Globus pallidus (tissue), 1 donor: ENCODE data around the gene HNRNPAB.

Experiments used
- DNase-seq: peaks from one replicate; pipeline ENCODE4 v3.0.0-alpha.2; 2015; ENCODE audit warnings: low spot score

Gene HNRNPAB

DNA sequence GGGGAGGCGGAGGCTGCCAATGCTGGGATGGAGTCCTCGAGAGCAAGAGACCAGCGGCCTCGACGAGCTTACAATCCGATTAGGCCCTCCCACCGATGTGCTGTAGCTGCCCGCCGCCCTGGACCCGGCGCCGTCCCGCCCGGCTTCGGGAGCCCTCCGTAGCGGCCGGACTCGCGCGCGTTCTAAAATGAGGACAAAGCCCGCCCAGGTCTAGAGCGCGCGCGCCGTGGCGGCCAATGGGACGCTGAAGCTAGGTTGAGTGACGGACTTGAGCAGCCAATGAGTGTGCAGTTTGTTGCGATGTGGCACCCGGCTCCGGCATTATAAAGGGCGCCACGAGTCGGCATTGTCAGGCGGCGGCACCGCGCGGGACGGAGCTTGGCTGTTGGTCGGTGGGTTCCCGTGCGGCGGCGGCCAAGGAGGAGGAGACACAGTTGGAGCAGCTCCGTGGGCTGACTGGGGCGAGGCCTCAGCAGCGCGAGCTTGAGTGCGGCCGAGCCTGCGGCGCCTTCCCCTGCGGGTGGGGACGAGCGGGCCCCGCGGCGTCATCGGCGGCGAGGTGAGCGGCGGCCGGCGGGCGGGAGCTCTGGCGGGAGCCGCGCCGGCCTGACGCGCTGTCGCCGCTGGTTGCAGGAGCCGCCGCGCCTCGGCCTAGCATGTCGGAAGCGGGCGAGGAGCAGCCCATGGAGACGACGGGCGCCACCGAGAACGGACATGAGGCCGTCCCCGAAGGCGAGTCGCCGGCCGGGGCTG lies at the start of gene HNRNPAB:
HNRNPAB (plus strand) TSS at position 352 of the 753 bp plus-strand sequence; CDS start at position 657, 305 bp downstream.
- DNase-seq, result peak; percentile 94

DNA sequence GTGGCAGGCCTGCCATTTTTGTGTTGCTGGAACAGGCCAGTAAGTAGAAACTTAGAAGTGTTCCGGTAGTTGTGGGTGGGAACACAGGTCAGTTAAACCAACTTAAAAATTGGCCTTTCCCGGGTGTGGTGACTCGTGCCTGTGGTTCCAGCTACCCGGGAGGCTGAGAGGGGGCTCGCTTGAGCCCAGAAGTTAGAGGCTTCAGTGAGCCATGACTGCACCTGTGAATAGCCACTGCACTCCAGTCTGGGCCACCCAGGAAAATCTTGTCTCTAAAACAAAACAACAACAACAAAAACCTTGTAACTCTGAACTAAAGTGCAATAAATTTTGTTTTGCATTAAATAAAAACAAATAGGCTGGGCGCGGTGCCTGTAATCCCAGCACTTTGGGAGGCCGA lies 49.3 kb upstream of the HNRNPAB start:
- no peak for DNase-seq

DNA sequence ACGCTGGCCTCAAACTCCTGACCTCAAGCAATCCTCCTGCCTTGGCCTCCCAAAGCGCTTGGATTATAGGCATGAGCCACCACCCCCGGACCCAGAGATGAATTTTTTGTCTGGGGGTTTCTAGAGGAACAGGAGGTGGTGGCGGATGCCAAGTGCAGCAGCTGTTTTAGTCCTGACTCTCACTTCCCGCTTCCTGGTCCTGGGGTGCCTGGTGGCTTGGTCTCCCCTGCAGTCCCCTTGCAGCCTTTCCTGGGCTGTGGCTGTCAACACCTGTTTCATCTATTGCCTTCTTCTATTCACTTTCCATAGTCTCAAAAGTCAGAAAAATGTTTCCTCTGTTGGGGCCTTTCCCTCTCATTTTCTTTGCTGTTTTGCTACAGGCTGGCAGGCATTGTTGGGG lies 44.2 kb upstream of the HNRNPAB start:
- no peak for DNase-seq

DNA sequence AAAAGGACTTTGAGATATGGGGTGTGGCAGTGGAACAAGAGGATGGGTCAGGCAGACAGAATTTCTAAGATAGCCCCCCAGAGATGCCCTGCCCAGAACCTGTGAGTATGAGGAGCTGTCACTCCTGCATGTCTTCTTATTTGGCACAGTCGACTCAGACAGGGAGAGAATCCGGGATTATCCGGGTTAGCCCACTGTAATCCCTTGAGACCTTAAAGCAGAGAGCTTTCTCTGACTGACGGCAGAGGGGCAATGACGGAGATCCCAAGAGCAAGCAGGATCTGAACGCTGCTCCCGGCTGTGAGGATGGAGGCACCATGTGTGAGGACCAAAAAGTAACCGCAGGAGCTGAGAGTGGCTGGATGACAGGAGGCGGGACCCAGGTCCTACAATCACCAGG lies 41.9 kb upstream of the HNRNPAB start:
- DNase-seq, result no peak

GRCh38 chr5:178163772-178164735 lies 40.3 kb upstream of the HNRNPAB start:
- DNase-seq, result peak; percentile 63

DNA sequence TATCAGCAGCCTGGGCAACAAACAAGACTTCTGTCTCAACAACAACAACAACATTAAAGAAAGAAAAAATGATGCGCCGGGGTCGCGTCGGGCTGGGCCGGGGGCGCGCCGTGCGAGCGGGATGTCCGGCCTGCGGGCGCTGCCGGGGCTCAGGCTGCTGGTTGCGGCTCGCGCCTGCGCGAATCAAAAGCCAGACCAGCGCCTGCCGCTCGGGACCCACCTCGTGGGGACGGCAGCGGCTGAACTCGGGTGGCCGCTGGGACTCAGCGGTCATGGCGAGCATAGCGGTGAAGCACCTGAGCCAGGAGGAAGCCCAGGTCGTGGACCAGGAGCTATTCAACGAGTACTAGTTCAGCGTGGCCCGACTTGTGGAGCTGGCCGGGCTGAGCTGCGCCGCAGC lies 38.8 kb upstream of the HNRNPAB start:
- DNase-seq, result no peak

GRCh38 chr5:178170455-178170854 lies 33.9 kb upstream of the HNRNPAB start:
- no peak for DNase-seq

DNA sequence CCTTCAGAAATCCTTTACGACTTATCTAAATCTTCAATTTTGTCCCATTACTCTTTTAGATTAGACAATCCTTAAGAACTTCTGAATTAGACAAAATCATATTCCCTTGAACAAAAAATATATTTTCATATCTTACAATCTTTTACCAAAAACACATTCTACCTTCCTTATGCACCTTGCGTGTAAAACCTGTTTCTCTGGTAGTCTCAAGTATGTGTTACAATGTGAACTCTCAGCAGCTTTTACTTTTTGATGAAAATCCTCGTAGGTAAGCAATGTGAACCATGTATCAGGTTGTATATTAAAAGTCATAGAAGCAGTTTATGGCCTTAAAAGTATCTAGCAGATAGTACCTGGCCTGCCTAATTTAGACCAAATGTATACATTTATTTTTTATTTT lies 29.9 kb upstream of the HNRNPAB start:
- DNase-seq, result no peak

- no peak for DNase-seq
These were observed 27.5 kb upstream of the HNRNPAB start for GRCh38 chr5:178176791-178177190.

DNA sequence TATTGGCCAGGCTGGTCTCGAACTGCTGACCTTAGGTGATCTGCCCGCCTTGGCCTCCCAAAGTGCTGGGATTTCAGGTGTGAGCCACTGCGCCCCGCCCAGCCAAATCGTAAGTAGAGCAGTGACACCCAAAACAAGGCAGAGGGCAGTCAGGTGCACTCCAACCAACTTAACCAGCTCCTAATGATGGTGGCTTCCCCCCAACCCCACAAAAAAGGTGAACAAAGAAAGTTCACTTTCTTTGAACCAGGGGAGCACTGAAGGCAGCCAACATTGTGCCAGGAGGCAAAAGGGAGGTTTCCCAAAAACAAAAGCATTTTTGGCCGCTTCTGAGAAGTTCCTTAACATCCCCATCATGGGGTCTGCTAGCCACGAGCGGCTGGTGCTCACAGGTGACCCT lies 26.8 kb upstream of the HNRNPAB start:
- no peak for DNase-seq

GRCh38 chr5:178180141-178180863 lies 24.0 kb upstream of the HNRNPAB start:
- no peak for DNase-seq

GRCh38 chr5:178182158-178182876 lies 22.0 kb upstream of the HNRNPAB start:
- DNase-seq, result no peak

- no peak for DNase-seq
These were observed 17.9 kb upstream of the HNRNPAB start for GRCh38 chr5:178186427-178186826.

- DNase-seq, result no peak
These were observed 17.3 kb upstream of the HNRNPAB start, which contains the start of gene GMCL2 for GRCh38 chr5:178187014-178187413. TSS of gene GMCL2 (minus strand) at chr5:178187371. CDS start at chr5:178187299, 72 bp downstream.

DNA sequence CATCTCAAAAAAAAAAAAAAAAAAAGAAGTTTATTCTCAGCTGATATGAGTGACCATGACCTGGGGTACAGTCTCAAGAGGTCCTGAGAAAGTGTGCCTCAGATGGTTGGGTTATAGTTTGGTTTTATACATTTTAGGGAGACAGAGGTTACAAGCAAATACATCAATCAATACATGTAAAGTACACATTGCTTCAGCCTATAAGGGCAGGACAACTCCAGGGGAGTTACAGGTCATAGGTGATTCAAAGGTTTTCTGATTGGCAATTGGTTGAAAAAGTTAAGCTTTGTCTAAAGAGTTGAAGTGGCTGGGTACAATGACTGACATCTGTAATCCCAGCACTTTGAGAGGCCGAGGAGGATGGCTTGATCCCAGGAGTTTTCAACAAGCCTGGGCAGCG lies 14.9 kb upstream of the HNRNPAB start:
- DNase-seq, result no peak

DNA sequence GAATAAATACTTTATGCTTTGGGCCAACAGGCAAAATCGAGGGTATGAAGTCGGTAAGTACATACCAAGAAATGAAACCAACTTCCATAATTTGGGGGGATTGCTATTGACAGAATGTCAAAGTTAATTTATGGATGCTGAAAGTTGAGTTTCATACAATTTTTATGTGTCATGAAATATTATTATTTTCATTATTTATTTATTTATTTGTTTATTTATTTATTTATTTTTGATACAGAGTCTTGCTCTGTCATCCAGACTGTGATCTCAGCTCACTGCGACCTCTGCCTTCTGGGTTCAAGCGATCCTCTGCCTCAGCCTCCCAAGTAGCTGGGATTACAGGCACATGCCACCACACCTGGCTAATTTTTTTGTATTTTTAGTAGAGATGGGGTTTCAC lies 12.7 kb upstream of the HNRNPAB start:
- DNase-seq, result no peak

- DNase-seq, result no peak
These were observed 12.1 kb upstream of the HNRNPAB start for GRCh38 chr5:178192244-178192643.

DNA sequence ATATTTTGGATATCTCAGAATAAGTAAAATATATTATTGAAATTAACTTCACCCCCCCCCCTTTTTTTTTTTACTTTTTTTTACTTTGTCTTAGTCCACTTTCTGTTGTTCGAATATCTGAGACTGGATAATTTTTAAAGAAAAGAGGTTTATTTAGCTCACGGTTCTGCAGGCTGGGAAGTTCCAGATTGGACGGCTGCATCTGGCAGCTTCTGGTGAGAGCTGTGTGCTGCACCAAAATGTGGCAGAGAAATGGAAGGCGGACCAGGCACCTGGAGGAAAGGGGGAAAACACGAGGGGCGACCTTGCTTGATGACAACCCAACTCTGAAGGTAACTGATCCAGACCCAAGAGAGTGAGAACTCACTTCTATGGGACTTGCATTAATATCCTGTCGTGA lies 11.5 kb upstream of the HNRNPAB start:
- no peak for DNase-seq

- DNase-seq, result no peak
These were observed 11.0 kb upstream of the HNRNPAB start for GRCh38 chr5:178193251-178193809.

GRCh38 chr5:178194026-178194425 lies 10.3 kb upstream of the HNRNPAB start:
- no peak for DNase-seq

DNA sequence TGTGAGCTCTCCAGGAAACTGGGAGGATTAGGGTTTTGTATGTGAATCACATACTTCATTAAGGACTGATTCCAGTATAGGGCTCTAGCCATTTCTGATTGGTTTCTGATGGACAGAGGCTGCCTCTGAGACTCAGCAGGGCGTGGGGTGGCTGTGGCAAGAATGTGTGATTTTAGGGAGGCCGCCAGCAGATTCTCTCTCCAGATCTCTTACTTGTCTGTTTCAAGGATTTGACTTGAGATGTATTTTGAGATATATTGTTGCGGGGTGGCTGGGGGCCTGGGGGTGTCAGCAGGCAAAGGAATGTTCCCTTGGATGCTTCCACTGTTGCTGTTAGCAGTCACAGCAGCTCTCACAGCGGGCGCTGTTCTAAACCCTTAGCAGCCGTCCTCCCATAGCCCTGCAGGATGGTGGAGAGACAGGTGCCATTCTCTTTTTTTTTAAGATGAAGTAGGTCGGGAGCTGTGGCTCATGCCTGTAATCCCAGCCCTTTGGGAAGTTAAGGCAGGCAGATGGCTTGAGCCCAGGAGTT lies 8.0 kb upstream of the HNRNPAB start:
- no peak for DNase-seq
